Smooth muscle cell (in vitro differentiated cells): ENCODE results near the gene TMTC4. TPM values are rescaled to one million over a fixed set of nuclear protein-coding genes. Genes with fewer than 3 reads are reported as not detected.
A peak's percentile ranks its signal among the peaks of the same experiment; 100 is the strongest.

Source experiments
- DNase-seq: peaks from one replicate; lab custom pipeline; 2025; ENCODE audit not compliant: unreplicated experiment; lab: John Stamatoyannopoulos, UW
- H2AFZ ChIP-seq: fragments of 200-600 bp; sonication (generic); 2 replicates; pipeline ENCODE4 v1.6.0; 2016; ENCODE audit warnings: antibody characterized with exemption, low read depth, mild to moderate bottlenecking
- H3F3A ChIP-seq: fragments of 200-600 bp; sonication (generic); 2 replicates; pipeline ENCODE4 v1.6.0; 2017; ENCODE audit warnings: antibody characterized with exemption, low read depth
- H3K27ac ChIP-seq: fragments of 200-600 bp; sonication (generic); 2 replicates; pipeline ENCODE4 v1.5.1; 2016; ENCODE audit warnings: low read depth, mild to moderate bottlenecking
- H3K27me3 ChIP-seq: fragments of 200-600 bp; sonication (generic); 2 replicates; pipeline ENCODE4 v1.6.1; 2016; ENCODE audit warnings: low read depth, mild to moderate bottlenecking
- H3K36me3 ChIP-seq: fragments of 200-600 bp; sonication (generic); 2 replicates; pipeline ENCODE4 v1.5.1; 2016; ENCODE audit warnings: low read depth
- H3K4me1 ChIP-seq: fragments of 200-600 bp; sonication (generic); 2 replicates; pipeline ENCODE4 v1.5.1; 2016; ENCODE audit warnings: low read depth
- H3K4me2 ChIP-seq: fragments of 200-600 bp; sonication (generic); 2 replicates; pipeline ENCODE4 v1.6.0; 2016; ENCODE audit warnings: mild to moderate bottlenecking
- H3K4me3 ChIP-seq: fragments of 200-600 bp; sonication (generic); 2 replicates; pipeline ENCODE4 v1.5.1; 2016; ENCODE audit warnings: mild to moderate bottlenecking
- H3K79me2 ChIP-seq: fragments of 200-600 bp; sonication (generic); 2 replicates; pipeline ENCODE4 v1.6.0; 2016; ENCODE audit warnings: low read depth, mild to moderate bottlenecking
- H3K9ac ChIP-seq: fragments of 200-600 bp; sonication (generic); 2 replicates; pipeline ENCODE4 v1.6.0; 2016; ENCODE audit warnings: low read depth
- H3K9me3 ChIP-seq: fragments of 200-600 bp; sonication (generic); replicated peaks from 2 replicates; pipeline ENCODE4 v1.5.1; 2016; ENCODE audit warnings: low read depth
- H4K20me1 ChIP-seq: fragments of 200-600 bp; sonication (generic); 2 replicates; pipeline ENCODE4 v1.6.0; 2016; ENCODE audit warnings: low read depth
- CTCF ChIP-seq: fragments of 200-600 bp; sonication (generic); IDR thresholded peaks from 2 replicates; pipeline ENCODE4 v1.5.1; 2017; ENCODE audit warnings: borderline replicate concordance, mild to moderate bottlenecking, antibody characterized with exemption; ENCODE audit not compliant: insufficient read depth, poor library complexity, severe bottlenecking
- WGBS: methylation state at CpG from one replicate; pipeline ENCODE4 v1.1.7; 2016; ENCODE audit warnings: low lambda C conversion rate; 5-methylcytosine and 5-hydroxymethylcytosine counted together
- polyA plus RNA-seq: library from polyadenylated mRNA; unstranded; fragments of >200 nt; fragmentation: Nextera tagmentation; extraction: Ambion mirVana; gene quantifications from 2 replicates; pipeline ENCODE4 v1.2.1, GENCODE V29; 2016
- total RNA-seq: library from RNA; depleted of rRNA; stranded (reverse); fragments of >200 nt; gene quantifications from 2 replicates; pipeline ENCODE4 v1.2.3, GENCODE V29; 2014

TMTC4 gene
- total and polyA plus RNA-seq, 2 experiments from 2014 or later = 6.6 to 7.4 TPM

- H3K36me3 ChIP-seq = no peaks in the 10 kb centered on the region
- TF ChIP-seq CTCF = peak; percentile 27
- no peaks in the 10 kb centered on the region for H3F3A ChIP-seq
- peaks cover 25% of the 10 kb centered on the region for H3K79me2 ChIP-seq
- no peak overlapping the region for H3K27ac ChIP-seq
- H2AFZ ChIP-seq = peak overlapping the region; percentile 83
- no peaks in the 10 kb centered on the region for H3K27me3 ChIP-seq
- DNase-seq = peak; percentile 96
- peaks cover 33% of the 10 kb centered on the region for H4K20me1 ChIP-seq
- H3K4me3 ChIP-seq = peak overlapping the region; percentile 79
- WGBS = under 1% methylated on average over 41 of the region's 67 CpGs
- H3K9me3 ChIP-seq = no peaks in the 10 kb centered on the region
- peak overlapping the region; percentile 89 for H3K4me2 ChIP-seq
- H3K9ac ChIP-seq = no peak overlapping the region
- peaks cover 11% of the 10 kb centered on the region for H3K4me1 ChIP-seq
These were observed 471 bp upstream of the TMTC4 start for GRCh38 chr13:100674872-100675660.

DNA sequence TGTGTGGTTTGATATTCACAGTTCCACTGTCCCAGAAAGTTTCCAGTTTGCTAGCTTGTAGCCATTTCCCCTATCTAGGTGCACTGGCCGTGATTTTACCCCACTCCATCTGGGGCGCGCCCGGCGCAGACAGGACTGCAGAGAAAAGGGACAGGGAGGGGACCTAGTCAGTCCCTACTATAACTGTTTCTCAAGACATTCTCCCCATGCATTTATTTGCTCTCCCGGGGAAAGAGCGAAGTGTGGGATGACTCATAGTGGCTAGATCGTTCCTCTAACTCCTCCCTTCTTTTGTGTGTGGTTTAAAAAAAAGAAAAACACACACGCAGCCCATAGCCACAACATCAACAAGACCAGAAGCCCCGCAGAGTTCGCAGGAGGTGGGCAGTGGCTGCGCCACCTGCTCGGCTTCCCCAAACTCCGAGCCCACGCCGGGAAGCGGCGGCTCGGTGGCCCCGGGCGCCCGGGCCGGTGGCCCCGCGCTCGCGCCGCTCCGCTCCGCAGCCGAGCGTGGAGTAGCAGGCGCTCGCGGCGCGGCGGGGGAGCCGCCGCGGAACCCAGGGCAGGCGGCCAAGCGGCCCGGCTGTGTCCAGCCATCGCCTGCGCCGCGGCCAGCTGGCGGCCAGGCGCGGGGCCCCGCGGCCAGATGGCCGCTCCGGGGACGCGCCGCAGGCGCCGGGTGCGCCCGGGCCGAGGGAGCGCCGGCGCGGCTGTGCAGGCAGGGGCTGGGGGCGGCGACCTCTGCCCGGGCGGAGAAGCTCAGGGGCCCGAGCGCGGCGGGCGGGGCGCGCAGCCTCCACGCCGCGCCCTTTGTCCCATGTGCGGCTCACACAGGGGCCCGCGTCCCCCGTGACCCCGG is 653 bp downstream of the TMTC4 start:
- Histone ChIP-seq H3K79me2 (peaks cover 25% of the 10 kb centered on the region), H3K9ac (no peak overlapping the region), H3K27ac (peak overlapping the region; percentile 52), H3F3A (no peaks in the 10 kb centered on the region), H3K9me3 (no peaks in the 10 kb centered on the region), H3K4me3 (peak overlapping the region; percentile 79), H3K36me3 (no peaks in the 10 kb centered on the region), H3K4me1 (peaks cover 11% of the 10 kb centered on the region), H4K20me1 (peaks cover 33% of the 10 kb centered on the region), H2AFZ (peak overlapping the region; percentile 93), H3K27me3 (no peaks in the 10 kb centered on the region), H3K4me2 (peak overlapping the region; percentile 90)
- peak; percentile 56 for DNase-seq
- TF ChIP-seq CTCF = no peak
- WGBS = 1% methylated on average over 43 of the region's 86 CpGs

- Histone ChIP-seq H3F3A (no peaks in the 10 kb centered on the region), H3K9ac (no peak overlapping the region), H3K27ac (peak overlapping the region; percentile 52), H3K4me1 (peaks cover 11% of the 10 kb centered on the region), H4K20me1 (peaks cover 33% of the 10 kb centered on the region), H3K27me3 (no peaks in the 10 kb centered on the region), H2AFZ (peak overlapping the region; percentile 93), H3K4me3 (peak overlapping the region; percentile 67), H3K79me2 (peaks cover 25% of the 10 kb centered on the region), H3K36me3 (no peaks in the 10 kb centered on the region), H3K9me3 (no peaks in the 10 kb centered on the region), H3K4me2 (peak overlapping the region; percentile 90)
- 13% methylated on average over 11 of the region's 11 CpGs for WGBS
- DNase-seq = no peak
- TF ChIP-seq CTCF = no peak
These were observed 1.3 kb downstream of the TMTC4 start for GRCh38 chr13:100673376-100673712.
